ENCODE data around the gene AKAP8. TPM values are rescaled to one million over a fixed set of nuclear protein-coding genes. Genes with fewer than 3 reads are reported as not detected.
A peak's percentile ranks its signal among the peaks of the same experiment; 100 is the strongest.

Gene AKAP8
- total and polyA plus RNA-seq, 2 experiments from 2014 or later: 22.4 to 36.5 TPM

DNA sequence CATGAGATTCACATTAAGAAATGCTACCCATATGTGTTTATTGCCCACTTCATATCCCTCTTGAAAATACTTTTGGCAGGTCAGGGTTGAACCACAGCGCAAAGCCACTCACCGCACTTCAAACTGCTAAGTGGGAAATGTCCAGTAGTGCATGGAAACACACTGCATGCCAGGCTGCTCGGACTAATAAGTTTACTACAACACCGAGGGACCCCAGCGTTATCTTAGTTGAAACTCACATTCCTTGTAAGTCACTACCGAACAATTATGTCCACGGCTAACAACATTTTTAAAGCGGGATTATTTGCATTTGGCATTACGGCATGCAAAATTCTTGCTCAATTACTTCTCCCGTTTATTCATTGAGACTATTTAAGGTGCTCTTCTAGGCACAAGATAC is 51.3 kb downstream of the AKAP8 start (continued):
- TF ChIP-seq, protein P1, sequence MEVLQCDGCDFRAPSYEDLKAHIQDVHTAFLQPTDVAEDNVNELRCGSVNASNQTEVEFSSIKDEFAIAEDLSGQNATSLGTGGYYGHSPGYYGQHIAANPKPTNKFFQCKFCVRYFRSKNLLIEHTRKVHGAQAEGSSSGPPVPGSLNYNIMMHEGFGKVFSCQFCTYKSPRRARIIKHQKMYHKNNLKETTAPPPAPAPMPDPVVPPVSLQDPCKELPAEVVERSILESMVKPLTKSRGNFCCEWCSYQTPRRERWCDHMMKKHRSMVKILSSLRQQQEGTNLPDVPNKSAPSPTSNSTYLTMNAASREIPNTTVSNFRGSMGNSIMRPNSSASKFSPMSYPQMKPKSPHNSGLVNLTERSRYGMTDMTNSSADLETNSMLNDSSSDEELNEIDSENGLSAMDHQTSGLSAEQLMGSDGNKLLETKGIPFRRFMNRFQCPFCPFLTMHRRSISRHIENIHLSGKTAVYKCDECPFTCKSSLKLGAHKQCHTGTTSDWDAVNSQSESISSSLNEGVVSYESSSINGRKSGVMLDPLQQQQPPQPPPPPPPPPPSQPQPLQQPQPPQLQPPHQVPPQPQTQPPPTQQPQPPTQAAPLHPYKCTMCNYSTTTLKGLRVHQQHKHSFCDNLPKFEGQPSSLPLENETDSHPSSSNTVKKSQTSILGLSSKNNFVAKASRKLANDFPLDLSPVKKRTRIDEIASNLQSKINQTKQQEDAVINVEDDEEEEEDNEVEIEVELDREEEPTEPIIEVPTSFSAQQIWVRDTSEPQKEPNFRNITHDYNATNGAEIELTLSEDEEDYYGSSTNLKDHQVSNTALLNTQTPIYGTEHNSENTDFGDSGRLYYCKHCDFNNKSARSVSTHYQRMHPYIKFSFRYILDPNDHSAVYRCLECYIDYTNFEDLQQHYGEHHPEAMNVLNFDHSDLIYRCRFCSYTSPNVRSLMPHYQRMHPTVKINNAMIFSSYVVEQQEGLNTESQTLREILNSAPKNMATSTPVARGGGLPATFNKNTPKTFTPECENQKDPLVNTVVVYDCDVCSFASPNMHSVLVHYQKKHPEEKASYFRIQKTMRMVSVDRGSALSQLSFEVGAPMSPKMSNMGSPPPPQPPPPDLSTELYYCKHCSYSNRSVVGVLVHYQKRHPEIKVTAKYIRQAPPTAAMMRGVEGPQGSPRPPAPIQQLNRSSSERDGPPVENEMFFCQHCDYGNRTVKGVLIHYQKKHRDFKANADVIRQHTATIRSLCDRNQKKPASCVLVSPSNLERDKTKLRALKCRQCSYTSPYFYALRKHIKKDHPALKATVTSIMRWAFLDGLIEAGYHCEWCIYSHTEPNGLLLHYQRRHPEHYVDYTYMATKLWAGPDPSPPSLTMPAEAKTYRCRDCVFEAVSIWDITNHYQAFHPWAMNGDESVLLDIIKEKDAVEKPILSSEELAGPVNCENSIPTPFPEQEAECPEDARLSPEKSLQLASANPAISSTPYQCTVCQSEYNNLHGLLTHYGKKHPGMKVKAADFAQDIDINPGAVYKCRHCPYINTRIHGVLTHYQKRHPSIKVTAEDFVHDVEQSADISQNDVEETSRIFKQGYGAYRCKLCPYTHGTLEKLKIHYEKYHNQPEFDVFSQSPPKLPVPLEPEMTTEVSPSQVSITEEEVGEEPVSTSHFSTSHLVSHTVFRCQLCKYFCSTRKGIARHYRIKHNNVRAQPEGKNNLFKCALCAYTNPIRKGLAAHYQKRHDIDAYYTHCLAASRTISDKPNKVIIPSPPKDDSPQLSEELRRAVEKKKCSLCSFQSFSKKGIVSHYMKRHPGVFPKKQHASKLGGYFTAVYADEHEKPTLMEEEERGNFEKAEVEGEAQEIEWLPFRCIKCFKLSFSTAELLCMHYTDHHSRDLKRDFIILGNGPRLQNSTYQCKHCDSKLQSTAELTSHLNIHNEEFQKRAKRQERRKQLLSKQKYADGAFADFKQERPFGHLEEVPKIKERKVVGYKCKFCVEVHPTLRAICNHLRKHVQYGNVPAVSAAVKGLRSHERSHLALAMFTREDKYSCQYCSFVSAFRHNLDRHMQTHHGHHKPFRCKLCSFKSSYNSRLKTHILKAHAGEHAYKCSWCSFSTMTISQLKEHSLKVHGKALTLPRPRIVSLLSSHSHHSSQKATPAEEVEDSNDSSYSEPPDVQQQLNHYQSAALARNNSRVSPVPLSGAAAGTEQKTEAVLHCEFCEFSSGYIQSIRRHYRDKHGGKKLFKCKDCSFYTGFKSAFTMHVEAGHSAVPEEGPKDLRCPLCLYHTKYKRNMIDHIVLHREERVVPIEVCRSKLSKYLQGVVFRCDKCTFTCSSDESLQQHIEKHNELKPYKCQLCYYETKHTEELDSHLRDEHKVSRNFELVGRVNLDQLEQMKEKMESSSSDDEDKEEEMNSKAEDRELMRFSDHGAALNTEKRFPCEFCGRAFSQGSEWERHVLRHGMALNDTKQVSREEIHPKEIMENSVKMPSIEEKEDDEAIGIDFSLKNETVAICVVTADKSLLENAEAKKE (CRISPR knock-in tag; IDR thresholded peaks at IDR 0.05): no peak
- TF ChIP-seq ZNF114 (CRISPR knock-in tag; IDR thresholded peaks at IDR 0.05): no peak

DNA sequence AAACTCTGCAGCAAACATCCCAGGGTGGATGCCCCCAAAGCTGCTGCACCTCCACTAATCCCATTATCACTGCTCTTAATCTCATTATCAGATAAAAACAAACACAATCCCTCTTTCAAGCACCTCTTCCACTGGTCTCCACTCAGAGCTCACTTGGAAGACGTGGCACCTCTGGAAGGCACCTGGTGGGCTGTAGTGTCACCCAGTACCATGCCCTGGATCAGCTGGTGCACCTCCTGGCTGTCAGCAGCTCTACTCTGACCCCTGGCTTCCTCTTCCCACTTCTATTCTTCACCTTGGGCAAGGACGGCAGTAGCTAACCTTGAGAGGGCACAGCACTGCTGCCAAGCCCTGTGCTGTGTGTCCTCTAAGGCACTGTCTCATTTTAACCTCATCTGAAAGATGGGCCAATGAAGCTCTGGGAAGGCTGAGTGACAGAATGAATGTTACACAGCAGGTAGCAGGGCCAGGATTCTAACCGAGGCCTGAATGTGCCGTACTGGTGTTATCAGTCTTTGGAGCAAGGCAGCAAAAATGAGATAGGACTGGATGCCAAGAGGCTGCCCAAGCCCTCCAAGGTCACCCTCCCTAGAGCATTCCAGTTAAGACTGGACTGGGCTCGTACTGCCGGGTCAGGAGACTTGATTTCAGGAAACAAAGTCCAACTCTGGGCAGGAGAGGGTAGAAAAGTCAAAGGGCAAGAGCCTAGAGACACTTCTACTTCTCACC is 54.6 kb downstream of the AKAP8 start:
- H3K9me2 ChIP-seq (ENCODE audit: insufficient read depth): no peaks in the 10 kb centered on the region
- Mint-ChIP-seq H3K36me3 (ENCODE audit: low read depth) (peaks cover 5% of the 10 kb centered on the region; the same call in 1 of the 3 replicates), H3K27ac (peak overlapping the region; percentile 35), H3K9me3 (no peaks in the 10 kb centered on the region; the same call in 2 of the 3 replicates), H3K4me1 (peaks cover 69% of the 10 kb centered on the region), H3K4me3 (no peak overlapping the region; the same call in 2 of the 3 replicates), H3K27me3 (ENCODE audit: insufficient read depth, low read depth, poor library complexity) (peaks cover 15% of the 10 kb centered on the region)
- peak overlapping the region; percentile 69; the same call in 1 of the 2 replicates for H3K27ac ChIP-seq (ENCODE audit: low read depth)
- no peaks in the 10 kb centered on the region; the same call in 1 of the 2 replicates for H3F3A ChIP-seq (replicated peaks; ENCODE audit: low read depth)
- peak; percentile 57 for ATAC-seq
- no peak overlapping the region for H3K4me3 ChIP-seq
- peak overlapping the region; percentile 21; the same call in 1 of the 2 replicates for H3K4me2 ChIP-seq
- H2AFZ ChIP-seq: no peak overlapping the region
- no peak for DNase-seq (ENCODE audit: low spot score)
- no peaks in the 10 kb centered on the region for H3K27me3 ChIP-seq (ENCODE audit: insufficient read depth)
- H3K4me1 ChIP-seq (ENCODE audit: insufficient read depth): peaks cover 34% of the 10 kb centered on the region
- TF ChIP-seq, protein P2, sequence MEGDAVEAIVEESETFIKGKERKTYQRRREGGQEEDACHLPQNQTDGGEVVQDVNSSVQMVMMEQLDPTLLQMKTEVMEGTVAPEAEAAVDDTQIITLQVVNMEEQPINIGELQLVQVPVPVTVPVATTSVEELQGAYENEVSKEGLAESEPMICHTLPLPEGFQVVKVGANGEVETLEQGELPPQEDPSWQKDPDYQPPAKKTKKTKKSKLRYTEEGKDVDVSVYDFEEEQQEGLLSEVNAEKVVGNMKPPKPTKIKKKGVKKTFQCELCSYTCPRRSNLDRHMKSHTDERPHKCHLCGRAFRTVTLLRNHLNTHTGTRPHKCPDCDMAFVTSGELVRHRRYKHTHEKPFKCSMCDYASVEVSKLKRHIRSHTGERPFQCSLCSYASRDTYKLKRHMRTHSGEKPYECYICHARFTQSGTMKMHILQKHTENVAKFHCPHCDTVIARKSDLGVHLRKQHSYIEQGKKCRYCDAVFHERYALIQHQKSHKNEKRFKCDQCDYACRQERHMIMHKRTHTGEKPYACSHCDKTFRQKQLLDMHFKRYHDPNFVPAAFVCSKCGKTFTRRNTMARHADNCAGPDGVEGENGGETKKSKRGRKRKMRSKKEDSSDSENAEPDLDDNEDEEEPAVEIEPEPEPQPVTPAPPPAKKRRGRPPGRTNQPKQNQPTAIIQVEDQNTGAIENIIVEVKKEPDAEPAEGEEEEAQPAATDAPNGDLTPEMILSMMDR (conservative IDR thresholded peaks at IDR 0.05; ENCODE audit: low read depth in 2 of 2): peak in 1 of 2 experiments; percentile 41; a peak in 2 of 4 replicates
- no peak for TF ChIP-seq EZH2phosphoT487 (IDR thresholded peaks at IDR 0.05; ENCODE audit: unreplicated experiment)
- peaks cover 97% of the 10 kb centered on the region for H4K20me1 ChIP-seq (replicated peaks; ENCODE audit: insufficient read depth)
- peaks cover 100% of the 10 kb centered on the region for H3K79me2 ChIP-seq (replicated peaks; ENCODE audit: insufficient read depth)
- H3K36me3 ChIP-seq (ENCODE audit: insufficient read depth): no peaks in the 10 kb centered on the region

All from GM23338 (cell line).